HG02840 (cell line): ENCODE measurements around the gene CCL7.
"Not testable (repeated sequence)": the region's sequence is repeated elsewhere in the genome, so short reads cannot be mapped to it uniquely, and the experiment has no call there.

Source experiments
- ATAC-seq: cut with Tn5 transposase; IDR thresholded peaks from one replicate; pipeline ENCODE4 v1.9.1; 2021; ENCODE audit warnings: mild to moderate bottlenecking, moderate library complexity, moderate number of reproducible peaks; ENCODE audit not compliant: unreplicated experiment, low FRiP score

Gene CCL7

DNA sequence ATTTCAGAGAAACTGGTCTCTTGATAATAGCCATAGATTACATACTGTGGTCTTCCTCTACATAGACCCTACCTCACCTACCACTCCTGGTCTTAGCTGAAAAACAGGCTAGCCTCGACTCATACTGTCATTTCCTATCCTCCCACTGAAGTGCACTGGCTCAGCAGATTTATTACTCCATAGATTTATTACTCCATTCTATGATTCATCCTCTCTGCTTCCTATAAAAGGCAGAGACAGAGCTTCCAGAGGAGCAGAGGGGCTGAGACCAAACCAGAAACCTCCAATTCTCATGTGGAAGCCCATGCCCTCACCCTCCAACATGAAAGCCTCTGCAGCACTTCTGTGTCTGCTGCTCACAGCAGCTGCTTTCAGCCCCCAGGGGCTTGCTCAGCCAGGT is at the start of gene CCL7:
TSS of gene CCL7 (plus strand) at position 253 of the 400 bp plus-strand sequence. CDS start at position 323, 70 bp downstream.
- no peak for ATAC-seq

DNA sequence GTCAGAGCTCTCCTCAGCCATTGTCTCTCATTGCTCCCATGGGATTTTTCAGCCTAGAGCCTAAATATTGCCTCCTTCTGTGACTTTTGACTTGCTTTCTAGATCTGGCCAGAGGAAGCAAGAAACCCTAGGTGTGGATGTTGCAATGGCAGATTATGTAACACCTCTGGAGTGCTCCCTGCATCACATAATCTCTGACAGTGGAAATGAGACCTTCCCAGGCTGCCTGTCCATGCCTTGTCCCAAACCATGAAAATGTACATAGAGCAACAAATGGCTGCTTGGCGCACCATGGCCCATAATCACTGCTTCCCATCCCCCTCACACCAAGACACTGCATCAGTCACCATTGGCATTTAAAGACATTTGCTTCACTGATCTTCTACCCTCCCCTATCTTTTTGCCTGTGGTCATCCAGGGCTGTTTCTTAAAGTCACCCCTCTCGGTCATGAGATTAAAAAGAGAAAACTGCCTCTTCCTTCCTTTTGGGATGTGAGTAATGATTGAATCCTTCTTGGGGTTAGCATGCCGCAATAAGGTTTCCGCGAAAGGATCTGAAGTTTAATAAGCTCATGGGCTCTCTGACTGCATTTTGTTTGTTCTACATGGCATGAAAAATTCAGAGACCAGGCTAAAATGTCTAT is 49.1 kb upstream of the CCL7 start:
- ATAC-seq = no peak

DNA sequence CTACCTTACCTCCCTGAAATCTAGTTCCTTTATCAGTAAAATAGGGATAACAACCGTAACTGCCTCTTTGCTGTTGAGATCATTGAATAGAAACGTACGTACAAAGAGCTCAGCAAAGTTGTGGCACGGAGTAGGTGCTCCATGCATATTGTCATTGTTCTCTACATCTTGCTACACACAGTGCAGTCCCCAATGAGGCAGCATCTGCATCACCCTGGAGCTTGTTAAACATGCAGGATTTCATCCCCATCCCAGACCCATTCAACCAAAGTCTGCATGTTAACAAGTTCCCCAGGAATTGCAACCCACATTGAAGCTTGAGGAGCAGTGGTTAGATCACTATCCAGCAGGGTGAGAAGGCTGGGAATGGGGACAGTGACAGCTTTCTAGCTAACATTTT is 48.6 kb upstream of the CCL7 start:
- no peak for ATAC-seq

DNA sequence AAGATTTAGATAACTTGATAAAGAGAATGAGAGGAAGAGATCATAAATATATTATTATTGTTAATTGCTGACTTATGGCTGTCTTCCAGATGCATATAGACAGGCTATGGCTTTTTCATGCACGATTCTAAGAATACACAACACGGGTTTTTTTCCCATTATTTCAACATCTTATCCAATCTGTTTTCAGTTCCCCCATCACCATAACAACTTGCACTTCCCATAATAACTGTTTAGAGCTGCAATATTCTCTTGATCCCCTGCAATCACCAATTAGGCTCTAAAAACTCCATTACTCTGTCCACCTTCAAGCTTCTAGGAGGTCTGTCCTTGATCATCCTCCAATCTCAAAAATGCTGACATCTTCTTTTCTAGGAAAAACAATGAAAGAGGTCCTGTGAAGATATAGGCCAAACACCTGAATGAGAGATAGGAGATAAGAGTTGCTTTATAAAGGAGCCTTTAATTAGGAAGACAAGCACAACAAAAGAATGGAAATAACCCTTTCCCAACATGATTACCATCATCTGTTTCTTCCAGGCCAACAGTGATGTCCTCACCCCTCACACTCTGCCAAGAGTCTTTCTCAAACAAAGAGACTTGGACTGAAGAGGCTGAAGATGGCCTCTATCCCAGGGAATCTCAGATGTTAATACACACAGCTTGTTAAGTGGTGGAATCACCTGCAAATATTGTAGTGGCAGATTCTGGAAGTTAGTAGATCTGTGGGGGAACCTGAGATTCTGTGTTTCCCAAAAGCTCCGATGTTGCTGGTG is 47.1 kb upstream of the CCL7 start:
- ATAC-seq = no peak

DNA sequence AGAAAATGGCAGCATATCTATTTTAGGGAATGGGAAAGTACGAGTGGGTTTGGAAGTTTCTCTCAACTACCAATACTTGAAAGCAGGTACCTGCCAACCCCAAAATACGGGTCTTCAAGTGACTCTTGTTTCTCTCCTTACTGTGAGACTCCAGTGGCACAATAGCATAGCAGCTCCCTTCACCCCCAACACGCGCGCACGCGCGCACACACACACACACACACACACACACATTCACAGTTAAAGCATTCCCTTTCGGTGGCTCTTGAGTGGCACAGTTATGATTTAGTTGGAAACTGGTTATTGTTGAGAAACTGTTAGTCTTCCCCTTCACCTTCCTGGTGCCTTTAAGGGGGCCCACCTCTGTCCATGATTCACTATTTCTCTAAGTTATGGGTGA is 45.0 kb upstream of the CCL7 start:
- no peak for ATAC-seq

DNA sequence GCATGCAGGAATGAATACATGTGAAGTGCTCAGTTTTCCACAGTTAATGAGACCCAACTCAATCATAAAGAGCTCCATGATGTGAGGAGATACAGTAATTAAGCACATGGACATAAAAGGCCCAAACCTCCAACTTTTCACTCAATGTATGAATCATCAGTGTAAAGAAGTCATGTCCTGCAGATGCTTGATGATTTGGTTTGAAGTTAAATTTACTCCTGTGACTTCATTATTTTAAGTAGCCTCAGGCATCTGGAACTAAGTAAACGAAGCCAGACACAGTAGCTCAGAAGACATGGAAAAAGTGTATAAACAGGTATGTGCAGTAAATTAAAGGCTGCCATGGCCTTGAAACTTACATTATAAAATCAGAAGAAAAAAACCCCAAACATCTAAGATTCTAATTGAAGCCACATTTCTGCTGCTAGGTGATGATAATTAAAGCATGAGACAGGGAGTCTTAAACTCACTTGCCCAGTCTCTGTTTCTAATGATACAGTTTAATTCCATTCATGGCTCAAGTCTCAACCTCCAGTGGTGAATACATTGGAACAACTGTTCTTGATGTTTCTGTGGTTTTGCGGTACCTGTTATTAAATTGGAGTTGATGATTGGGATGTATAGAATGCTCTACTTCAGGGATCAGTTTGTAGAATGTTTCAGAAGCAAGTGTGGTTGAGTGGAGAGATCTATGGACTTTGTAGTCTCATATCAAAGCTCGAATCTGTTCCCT is 43.8 kb upstream of the CCL7 start:
- no peak for ATAC-seq

DNA sequence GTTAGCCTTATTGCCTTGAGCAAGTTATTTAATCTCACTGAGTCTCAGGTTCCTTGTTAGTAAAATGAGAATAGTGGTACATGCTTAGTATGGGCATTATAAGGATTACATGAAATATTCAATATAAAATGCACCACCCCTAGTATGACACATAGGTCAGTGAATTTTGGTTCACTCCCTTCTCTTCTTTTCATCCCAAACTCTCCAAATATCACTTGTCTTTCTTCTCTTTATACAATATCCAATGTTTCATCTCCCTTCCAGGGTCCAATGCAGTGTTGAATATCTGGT is 43.3 kb upstream of the CCL7 start:
- ATAC-seq = no peak

DNA sequence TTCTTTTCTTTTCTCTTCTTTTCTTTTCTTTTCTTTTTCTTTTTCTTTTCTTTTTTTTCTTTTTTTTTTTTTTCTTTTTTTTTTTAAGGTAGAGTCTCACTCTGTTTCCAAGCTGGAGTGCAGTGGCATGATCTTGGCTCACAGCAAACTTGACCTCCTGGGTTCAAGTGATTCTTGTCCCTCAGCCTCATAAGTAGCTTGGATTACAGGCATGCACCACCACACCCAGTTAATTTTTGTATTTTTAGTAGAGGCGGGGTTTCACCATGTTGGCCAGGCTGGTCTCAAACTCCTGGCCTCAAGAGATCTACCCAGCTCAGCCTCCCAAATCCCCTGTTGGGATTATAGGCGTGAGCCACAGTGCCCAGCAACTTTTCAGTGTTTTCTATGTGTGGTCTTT is 42.7 kb upstream of the CCL7 start:
- not testable (repeated sequence) for ATAC-seq

DNA sequence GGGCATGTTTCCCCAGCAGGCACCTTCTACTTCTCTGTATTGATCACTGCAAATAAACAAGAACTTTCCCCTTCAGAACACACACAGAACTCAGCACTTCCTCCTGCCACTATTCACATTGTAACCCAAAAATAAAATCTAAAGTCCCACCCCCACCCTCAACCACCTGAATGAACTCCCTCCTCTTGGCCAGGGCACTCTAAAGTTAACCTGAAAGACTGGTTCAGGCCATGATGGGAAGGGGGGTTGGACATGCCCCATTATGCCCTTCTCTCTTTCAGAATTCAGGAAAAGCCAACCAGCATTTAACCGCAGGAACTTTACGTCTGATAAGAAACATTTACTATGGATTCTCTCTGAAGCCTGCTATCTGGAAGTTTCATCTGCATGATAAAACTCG is 42.3 kb upstream of the CCL7 start:
- ATAC-seq = no peak

DNA sequence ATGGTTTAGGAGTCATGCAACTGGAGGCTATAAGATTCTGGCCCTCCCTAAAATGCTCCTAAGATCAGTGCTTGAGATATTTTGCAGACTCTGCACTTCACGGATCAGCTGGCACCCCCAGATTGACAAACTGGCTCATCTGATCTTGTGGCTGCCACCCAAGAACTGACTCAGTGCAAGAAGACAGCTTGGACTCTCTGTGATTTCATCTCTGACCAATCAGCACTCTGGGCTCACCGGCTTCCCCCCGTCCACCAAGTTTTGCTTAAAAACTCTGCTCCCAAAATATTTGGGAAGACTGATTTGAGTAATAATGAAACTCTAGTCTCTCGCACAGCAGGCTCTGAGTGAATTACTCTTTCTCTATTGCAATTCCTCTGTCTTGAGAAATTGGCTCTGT is 41.2 kb upstream of the CCL7 start:
- no peak for ATAC-seq

DNA sequence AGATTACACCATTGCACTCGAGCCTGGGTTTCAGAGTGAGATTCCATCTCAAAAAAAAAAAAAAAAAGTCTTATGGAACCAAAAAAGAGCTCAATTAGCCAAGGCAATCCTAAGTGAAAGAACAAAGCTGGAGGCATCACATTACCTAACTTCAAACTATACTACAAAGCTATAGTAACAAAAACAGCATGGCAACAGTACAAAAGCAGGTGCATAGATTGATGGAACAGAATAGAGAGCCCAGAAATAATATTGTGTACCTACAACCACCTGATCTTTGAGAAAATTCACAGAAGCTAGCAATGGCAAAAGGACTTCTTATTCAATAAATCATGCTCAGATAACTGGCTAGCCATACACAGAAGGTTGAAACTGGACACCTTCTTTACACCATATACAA is 39.7 kb upstream of the CCL7 start:
- ATAC-seq = no peak

DNA sequence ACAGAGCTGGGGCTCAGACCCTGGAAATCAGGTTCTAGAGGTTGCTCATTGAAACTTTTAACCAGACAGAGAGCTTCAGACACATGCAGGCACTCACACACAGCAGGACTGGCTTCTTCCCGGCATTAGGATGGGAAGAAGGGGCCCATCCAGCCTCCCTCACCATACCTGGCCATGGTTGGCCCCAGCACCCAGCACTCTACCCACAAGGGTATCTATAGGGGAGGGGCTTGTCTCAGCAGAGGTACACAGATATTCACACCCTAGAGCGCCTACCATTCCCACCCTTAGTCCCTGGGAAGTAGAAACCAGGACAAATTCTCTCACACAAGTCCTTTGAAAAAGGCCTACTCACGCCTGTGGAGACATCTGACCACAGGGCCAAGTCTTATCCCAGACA is 35.4 kb upstream of the CCL7 start:
- ATAC-seq = no peak

DNA sequence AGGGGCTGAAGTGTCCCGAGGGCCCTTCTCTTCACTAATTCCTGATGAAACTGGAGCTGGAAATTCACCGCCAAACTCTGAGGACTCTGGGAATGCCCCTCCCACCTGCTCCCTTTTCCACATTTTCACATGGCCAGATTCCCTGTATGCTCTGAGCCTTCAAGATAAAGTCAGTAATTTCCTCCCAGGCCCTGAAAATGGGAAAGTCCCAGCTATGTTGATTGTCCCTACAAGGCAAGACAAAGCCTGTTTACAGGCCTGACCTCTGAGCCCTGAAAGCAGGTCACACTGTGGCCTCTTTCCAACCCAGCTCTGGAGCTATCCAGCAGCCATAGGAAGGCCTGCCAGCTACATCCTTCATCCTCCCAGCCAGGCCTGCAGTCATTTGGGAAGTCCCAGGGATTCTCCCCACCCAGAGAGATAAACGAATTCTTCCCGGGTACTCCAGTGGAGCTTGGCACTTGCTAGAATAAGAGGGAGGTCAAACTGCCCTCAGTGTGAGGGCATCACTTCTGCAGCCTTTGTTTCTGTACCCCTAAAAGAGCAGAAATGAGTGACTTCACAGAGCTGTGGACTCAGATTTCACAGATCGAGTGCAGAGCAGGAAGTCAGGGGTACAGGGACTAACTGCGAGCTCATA is 34.5 kb upstream of the CCL7 start:
- ATAC-seq = no peak

DNA sequence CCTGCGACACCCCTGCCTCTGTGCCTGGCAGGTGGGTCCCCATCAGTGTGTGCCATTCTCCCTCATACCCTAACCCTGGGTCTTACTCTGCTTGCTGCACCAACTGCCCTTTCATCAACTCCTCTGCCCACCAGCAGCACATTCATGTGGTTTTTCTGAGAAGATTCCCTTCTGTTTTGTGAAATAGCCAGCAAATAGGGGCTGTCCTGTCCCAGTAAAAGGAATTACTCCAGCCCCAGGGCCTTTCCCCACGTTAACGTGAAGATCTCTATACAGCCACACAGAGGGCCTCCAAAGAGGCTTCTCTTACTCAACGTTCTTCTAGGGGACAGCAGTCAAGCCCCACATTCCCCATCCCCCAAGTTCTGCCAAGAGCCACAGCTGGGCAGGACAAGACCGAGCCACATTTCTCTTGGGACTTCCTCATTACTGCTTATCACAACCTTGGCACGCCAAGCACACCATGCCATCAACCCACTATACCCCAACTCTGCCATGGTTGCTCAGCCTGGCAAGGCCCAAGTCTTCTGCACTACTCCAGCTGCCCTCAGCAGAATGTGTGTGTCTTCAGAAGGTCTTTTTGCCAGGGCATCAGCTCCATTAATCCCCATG is 33.6 kb upstream of the CCL7 start:
- no peak for ATAC-seq

DNA sequence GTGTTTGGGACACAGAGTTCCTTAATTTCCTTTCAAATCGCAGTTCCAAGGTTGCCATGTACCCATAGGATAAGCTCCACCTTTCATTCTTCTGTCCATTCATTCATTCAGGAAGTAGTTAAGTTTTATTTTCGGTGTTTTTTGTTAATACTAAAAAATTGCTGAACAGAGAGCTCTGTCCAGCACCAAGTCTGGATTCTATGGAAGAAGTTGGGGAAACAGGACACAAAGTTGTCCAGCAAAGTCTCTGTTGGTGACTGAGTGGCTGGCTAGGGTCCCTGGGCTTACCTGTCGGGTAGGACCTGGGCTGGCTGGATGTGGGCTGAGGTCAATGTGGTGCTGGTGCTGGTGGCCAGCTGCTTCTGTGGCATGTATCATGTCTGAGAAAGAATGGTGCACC is 32.6 kb upstream of the CCL7 start:
- ATAC-seq = no peak

DNA sequence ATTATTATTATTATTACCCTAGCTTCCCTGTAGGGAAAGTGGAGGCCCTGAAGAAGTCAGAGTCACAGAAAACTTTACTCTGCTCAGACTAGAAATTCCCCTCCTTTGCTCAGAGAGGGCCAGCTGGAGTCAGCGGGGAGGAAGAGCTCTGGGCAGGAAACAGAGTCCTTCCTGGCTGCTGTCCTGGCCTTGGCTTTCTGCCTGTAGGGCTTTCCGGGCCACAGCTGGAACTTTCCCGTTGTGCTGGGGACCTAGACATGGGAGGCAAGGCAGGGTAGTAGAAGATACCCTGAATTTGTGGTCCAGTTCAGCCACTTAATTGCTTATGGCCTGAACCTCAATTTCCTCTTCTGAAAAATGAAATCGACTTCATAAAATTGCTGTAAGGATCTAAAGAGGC is 29.0 kb upstream of the CCL7 start:
- no peak for ATAC-seq

DNA sequence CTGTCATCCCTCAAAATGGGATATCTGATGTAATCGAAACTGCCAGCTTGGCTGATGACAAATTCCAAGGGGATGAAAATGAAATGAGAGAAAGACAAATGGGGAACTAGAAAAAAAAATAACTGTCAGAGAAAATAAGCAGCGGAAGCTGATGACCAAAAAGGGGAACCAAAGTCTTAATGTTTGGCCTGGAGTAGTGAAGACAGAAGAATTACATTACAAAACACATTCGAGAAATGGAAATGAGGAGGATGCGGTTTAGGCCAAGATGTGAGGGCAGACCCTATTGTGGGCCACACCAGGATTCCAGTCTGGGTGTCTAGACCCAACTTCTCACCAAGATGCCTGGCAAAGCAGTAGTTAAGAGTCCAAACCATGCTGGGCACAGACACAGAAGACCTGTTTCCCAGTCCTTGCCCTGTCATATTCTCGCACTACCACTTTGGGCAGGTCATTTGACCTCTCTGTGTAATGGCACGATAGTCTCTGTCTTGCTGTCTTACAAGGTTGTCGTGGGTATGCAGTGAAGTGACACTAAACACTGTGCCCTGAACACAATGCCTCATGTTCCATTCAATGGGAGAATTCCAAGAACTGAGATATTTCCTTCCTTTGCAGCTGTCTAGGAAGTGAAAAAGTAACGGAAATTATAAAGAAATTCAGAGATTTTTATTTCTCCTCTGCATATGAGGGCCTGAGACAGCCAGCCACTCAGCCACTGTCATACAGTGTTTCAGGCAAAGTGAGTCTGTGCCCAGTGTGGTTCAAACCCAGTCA is 27.2 kb upstream of the CCL7 start:
- no peak for ATAC-seq

DNA sequence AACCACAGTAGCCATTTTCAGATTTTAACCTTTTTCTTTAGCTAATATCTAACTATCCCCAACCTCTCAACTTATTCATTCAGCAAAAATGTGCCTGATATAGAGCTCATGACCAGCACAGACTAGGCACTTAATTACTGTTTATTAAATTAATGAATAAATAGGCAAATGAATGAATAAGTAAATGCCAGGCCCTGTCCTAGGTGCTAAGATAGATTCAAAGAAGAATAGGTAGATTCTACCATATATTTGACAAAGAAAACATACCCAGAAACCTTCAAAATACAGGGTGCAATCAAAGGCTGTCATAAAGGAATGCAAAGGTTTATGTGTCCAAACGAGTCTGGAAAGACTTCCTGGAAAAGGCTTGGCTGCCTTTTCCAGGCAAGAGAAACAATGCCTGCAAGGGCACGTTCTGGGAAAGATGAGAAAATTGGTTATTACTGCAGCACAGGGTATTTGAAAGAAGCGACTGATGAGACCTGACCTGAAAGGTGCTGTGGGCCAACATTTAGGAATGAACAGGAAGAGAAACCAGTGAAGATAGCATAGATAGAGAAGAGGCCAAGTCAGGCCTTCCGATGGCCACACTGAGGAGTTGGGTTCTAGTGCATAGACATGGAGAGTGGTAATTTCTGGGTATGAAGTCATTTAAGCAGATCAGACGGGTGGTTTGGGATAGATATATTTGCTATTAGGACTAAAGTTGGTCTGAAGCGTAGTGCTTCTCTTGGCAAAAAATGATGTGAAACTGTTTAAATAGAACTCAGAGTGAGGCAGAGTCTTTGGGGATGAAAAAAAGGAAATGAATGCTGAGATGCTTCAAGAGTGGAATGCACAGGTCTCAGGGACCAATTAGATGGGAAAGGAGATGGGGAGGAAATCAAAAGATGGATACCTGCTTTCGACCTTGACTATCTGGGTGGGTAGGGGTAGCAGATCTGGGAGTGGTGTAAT is 26.4 kb upstream of the CCL7 start:
- ATAC-seq = no peak

DNA sequence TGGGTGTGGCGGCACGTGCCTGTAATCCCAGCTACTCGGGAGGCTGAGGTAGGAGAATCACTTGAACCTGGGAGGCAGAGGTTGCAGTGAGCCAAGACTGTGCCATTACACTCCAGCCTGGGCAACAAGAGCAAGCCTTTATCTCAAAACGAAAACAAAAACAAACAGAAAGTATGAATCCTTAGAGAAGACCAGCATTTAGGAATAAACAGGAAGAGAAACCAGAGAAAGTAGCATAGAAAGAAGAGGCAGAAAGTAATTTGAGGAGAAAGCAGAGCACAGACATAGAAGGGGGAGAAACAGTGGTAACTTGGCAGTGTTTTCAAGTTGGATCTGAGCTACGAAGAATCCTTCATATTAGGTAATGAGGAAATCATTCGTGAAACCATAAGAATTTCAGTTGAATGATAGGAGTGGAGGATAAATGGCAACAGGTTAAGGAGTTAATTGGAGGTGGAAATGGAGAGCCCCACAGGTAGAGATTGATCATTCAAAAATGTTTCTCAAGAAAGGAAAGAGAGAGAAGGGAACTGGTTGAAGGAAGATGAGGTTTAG is 24.6 kb upstream of the CCL7 start:
- ATAC-seq = no peak
